Measurements from ENCODE around the gene CNTNAP2.

DNA sequence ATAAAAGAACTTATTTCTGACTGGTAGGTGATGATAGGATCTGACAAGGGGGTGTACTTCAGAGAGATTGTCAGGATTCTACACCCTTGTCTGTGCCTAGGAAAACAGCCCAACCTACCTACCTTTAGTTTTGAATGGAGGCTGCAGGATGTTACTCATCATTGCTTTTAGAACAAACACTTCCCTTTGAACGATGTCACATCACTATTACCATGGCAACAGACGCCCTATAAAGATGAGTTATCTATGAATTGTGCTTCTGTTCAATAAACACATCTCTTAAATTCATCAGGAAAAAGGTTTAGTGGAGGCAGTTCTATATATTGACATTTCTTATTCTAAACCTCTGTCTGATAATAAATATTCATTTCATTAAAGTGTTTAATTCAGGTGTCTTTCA is 362.4 kb downstream of the CNTNAP2 start:
- no peak for TF ChIP-seq POLR2A (IDR thresholded peaks at IDR 0.05; ENCODE audit: low read depth, low read length)
- TF ChIP-seq POLR2AphosphoS5 (IDR thresholded peaks at IDR 0.05; ENCODE audit: low read depth, low read length) = no peak
